OCI-LY1 (cell line): ENCODE measurements around the gene C11orf52.
A peak's percentile ranks its signal among the peaks of the same experiment; 100 is the strongest.

ENCODE experiments used
- H2AFZ ChIP-seq: fragments of 200-600 bp; sonication (generic), shearing (Covaris generic); 2 replicates; pipeline ENCODE4 v1.6.0; 2014; ENCODE audit warnings: antibody characterized with exemption, mild to moderate bottlenecking, low read length
- H3F3A ChIP-seq: fragments of 200-600 bp; sonication (generic), shearing (Covaris generic); 2 replicates; pipeline ENCODE4 v1.6.0; 2014; ENCODE audit warnings: mild to moderate bottlenecking, antibody characterized with exemption, low read length, moderate library complexity; ENCODE audit not compliant: insufficient read depth
- H3K27ac ChIP-seq: fragments of 200-600 bp; sonication (generic); 2 replicates; pipeline ENCODE4 v1.5.1; 2014; ENCODE audit warnings: low read length, mixed run types, mild to moderate bottlenecking, low read depth; ENCODE audit not compliant: poor library complexity, severe bottlenecking
- H3K27me3 ChIP-seq: fragments of 200-600 bp; sonication (generic); 2 replicates; pipeline ENCODE4 v1.6.0; 2014; ENCODE audit warnings: antibody characterized with exemption, mild to moderate bottlenecking, low read length, moderate library complexity; ENCODE audit not compliant: insufficient read depth
- H3K36me3 ChIP-seq: fragments of 200-600 bp; sonication (generic); 2 replicates; pipeline ENCODE4 v1.6.1; 2014; ENCODE audit warnings: mild to moderate bottlenecking, antibody characterized with exemption, low read length, moderate library complexity, mixed read lengths; ENCODE audit not compliant: insufficient read depth
- H3K4me1 ChIP-seq: fragments of 200-600 bp; sonication (generic); 2 replicates; pipeline ENCODE4 v1.5.1; 2014; ENCODE audit warnings: mild to moderate bottlenecking, low read length, moderate library complexity; ENCODE audit not compliant: insufficient read depth, severe bottlenecking
- H3K4me2 ChIP-seq: fragments of 200-600 bp; sonication (generic), shearing (Covaris generic); 2 replicates; pipeline ENCODE4 v1.6.1; 2014; ENCODE audit warnings: low read length
- H3K4me3 ChIP-seq: fragments of 200-600 bp; sonication (generic); 2 replicates; pipeline ENCODE4 v1.5.1; 2014; ENCODE audit warnings: low read length, low read depth, mild to moderate bottlenecking, mixed read lengths; ENCODE audit not compliant: poor library complexity, severe bottlenecking
- H3K79me2 ChIP-seq: fragments of 200-600 bp; shearing (Covaris generic); 2 replicates; pipeline ENCODE4 v1.6.1; 2016; ENCODE audit warnings: mixed run types, low read length, mixed read lengths; ENCODE audit not compliant: insufficient read depth
- H3K9ac ChIP-seq: fragments of 200-600 bp; sonication (generic), shearing (Covaris generic); 2 replicates; pipeline ENCODE4 v1.6.1; 2014; ENCODE audit warnings: mild to moderate bottlenecking, low read length, mixed read lengths
- H3K9me2 ChIP-seq: fragments of 200-600 bp; sonication (generic), shearing (Covaris generic); 2 replicates; pipeline ENCODE4 v1.6.1; 2014; ENCODE audit warnings: low read depth, mild to moderate bottlenecking, low read length, mixed read lengths
- H3K9me3 ChIP-seq: fragments of 200-600 bp; shearing (Covaris generic); 2 replicates; pipeline ENCODE4 v1.6.1; 2014; ENCODE audit warnings: low read length, mixed read lengths
- H4K20me1 ChIP-seq: fragments of 200-600 bp; sonication (generic), shearing (Covaris generic); 2 replicates; pipeline ENCODE4 v1.6.0; 2016; ENCODE audit warnings: mild to moderate bottlenecking, low read length; ENCODE audit not compliant: insufficient read depth
- CTCF ChIP-seq: fragments of 200-600 bp; sonication (generic), shearing (Covaris generic); IDR thresholded peaks from 2 replicates; pipeline ENCODE4 v1.5.1; 2017; ENCODE audit warnings: mild to moderate bottlenecking, antibody characterized with exemption, low read length, moderate library complexity, mixed read lengths
- EZH2 ChIP-seq: fragments of 200-600 bp; sonication (generic), shearing (Covaris generic); IDR thresholded peaks from 2 replicates; pipeline ENCODE4 v1.8.0; 2017; ENCODE audit warnings: borderline replicate concordance, mixed run types, mild to moderate bottlenecking, antibody characterized with exemption, low read length, moderate library complexity, mixed read lengths

Gene C11orf52, protein sequence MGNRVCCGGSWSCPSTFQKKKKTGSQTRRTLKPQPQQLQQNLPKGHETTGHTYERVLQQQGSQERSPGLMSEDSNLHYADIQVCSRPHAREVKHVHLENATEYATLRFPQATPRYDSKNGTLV

DNA sequence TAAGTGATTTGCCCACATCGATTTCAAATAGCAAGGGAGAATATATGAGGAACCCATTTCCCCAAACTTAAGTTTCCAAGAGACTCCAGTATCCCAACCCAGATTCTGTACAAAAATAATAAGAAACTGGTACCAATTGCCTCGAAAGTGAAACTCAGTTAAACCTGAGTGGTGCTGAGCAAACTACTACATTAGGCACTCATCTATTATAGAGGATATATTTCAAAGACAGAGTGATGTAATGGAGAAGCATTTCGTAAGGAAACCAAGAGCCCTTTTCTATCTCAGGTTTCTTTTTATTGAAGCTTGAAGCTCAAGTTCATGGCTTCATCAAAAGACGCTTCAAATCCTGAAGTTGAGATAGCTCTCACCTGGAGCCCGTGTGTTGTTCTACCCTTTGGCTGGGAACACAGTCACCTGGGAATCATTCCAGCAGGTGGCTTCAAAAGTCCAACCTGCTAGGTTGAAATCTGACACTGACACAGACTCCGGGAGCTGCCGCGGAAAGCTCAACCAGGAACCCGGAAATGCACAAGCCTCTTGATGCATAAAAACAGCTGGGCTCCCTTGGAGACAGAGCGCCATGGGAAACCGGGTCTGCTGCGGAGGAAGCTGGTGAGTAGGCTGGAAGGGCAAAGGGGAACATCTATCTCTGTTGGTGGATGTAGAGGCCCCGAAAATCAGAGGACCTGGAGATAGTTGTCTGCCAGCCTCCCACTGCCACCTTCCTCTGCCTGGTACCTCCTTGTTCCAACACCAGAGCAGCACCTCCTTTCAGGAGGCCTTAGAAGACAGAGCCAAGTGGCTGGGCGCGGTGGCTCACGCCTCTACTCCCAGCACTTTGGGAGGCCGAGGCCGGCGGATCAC lies at the start of gene C11orf52:
TSS of gene C11orf52 (plus strand) at position 524 of the 867 bp plus-strand sequence. CDS start at position 584, 60 bp downstream.
- Histone ChIP-seq H3K4me1 (peaks cover 8% of the 10 kb centered on the region), H4K20me1 (no peaks in the 10 kb centered on the region), H3K79me2 (no peaks in the 10 kb centered on the region), H3K4me2 (no peak within 1 kb of the TSS), H3K9ac (no peak within 1 kb of the TSS), H3K4me3 (no peak within 1 kb of the TSS), H3F3A (no peaks in the 10 kb centered on the region), H3K27ac (no peak within 1 kb of the TSS), H3K9me3 (no peaks in the 10 kb centered on the region), H3K27me3 (peaks cover 7% of the 10 kb centered on the region; the same call in 1 of the 2 replicates), H3K9me2 (no peaks in the 10 kb centered on the region), H3K36me3 (no peaks in the 10 kb centered on the region), H2AFZ (no peak within 1 kb of the TSS)
- no peak for TF ChIP-seq EZH2
- TF ChIP-seq CTCF: no peak

GRCh38 chr11:111870113-111870512 lies 48.6 kb upstream of the C11orf52 start:
- no peaks in the 10 kb centered on the region for H3K27me3 ChIP-seq
- H3K4me3 ChIP-seq: peak overlapping the region; percentile 80
- no peaks in the 10 kb centered on the region for H3K9me3 ChIP-seq
- no peak overlapping the region; the same call in 1 of the 2 replicates for H3K9ac ChIP-seq
- no peak for TF ChIP-seq EZH2
- no peak for TF ChIP-seq CTCF
- H2AFZ ChIP-seq: no peak overlapping the region
- peak overlapping the region; percentile 91 for H3K4me2 ChIP-seq
- H3K36me3 ChIP-seq: peaks cover 40% of the 10 kb centered on the region
- H3K9me2 ChIP-seq: no peaks in the 10 kb centered on the region
- H3K4me1 ChIP-seq: peaks cover 18% of the 10 kb centered on the region
- H3F3A ChIP-seq: no peaks in the 10 kb centered on the region
- H3K27ac ChIP-seq: no peak overlapping the region
- no peaks in the 10 kb centered on the region for H3K79me2 ChIP-seq
- no peaks in the 10 kb centered on the region for H4K20me1 ChIP-seq

GRCh38 chr11:111870522-111870885 lies 48.2 kb upstream of the C11orf52 start:
- H3K4me2 ChIP-seq: peak overlapping the region; percentile 91
- H3F3A ChIP-seq: no peaks in the 10 kb centered on the region
- peak overlapping the region; percentile 8 for H3K27ac ChIP-seq
- peak overlapping the region; percentile 80 for H3K4me3 ChIP-seq
- H3K4me1 ChIP-seq: peaks cover 18% of the 10 kb centered on the region
- H3K36me3 ChIP-seq: peaks cover 40% of the 10 kb centered on the region
- peak overlapping the region; percentile 96 for H2AFZ ChIP-seq
- TF ChIP-seq EZH2: no peak
- no peak for TF ChIP-seq CTCF
- no peaks in the 10 kb centered on the region for H3K9me2 ChIP-seq
- no peaks in the 10 kb centered on the region for H3K9me3 ChIP-seq
- peak overlapping the region; percentile 85 for H3K9ac ChIP-seq
- no peaks in the 10 kb centered on the region for H4K20me1 ChIP-seq
- H3K79me2 ChIP-seq: no peaks in the 10 kb centered on the region
- no peaks in the 10 kb centered on the region for H3K27me3 ChIP-seq
